BE2C (cell line): Measurements from ENCODE around the gene TBKBP1.

Experiments used
- DNase-seq: peaks from one replicate; pipeline ENCODE4 v3.0.0-alpha.2; 2020
- H3K27me3 ChIP-seq: fragments of 250-450 bp; sonication (Bioruptor Pico); 2 replicates; pipeline ENCODE4 v1.5.1; 2020; ENCODE audit warnings: mild to moderate bottlenecking
- H3K36me3 ChIP-seq: fragments of 250-450 bp; sonication (Bioruptor Pico); 2 replicates; pipeline ENCODE4 v1.5.1; 2020; ENCODE audit warnings: mild to moderate bottlenecking
- H3K4me1 ChIP-seq: fragments of 250-450 bp; sonication (Bioruptor Pico); 2 replicates; pipeline ENCODE4 v1.5.1; 2020
- H3K4me3 ChIP-seq: 2 replicates; pipeline ENCODE4 v1.5.1; 2011; ENCODE audit warnings: low read depth, low read length
- H3K9me3 ChIP-seq: fragments of 250-450 bp; sonication (Bioruptor Pico); 2 replicates; pipeline ENCODE4 v1.5.1; 2020
- CTCF ChIP-seq: IDR thresholded peaks from 2 replicates; pipeline ENCODE4 v1.5.1; 2012; ENCODE audit warnings: mild to moderate bottlenecking, low read depth, low read length

The TBKBP1 gene

GRCh38 chr17:47684535-47685193, 9.3 kb upstream of the TBKBP1 start:
- H3K36me3 ChIP-seq: peaks cover 59% of the 10 kb centered on the region
- H3K27me3 ChIP-seq: no peaks in the 10 kb centered on the region
- no peak for DNase-seq
- TF ChIP-seq CTCF: no peak
- H3K4me1 ChIP-seq: 0 out of 2 replicates have a peak, but pooled peaks cover 2% of the 10 kb centered on the region
- no peaks in the 10 kb centered on the region for H3K9me3 ChIP-seq
- H3K4me3 ChIP-seq: no peak overlapping the region

GRCh38 chr17:47685556-47686275, 8.2 kb upstream of the TBKBP1 start:
- Histone ChIP-seq H3K9me3 (no peaks in the 10 kb centered on the region), H3K4me1 (0 out of 2 replicates have a peak, but pooled peaks cover 2% of the 10 kb centered on the region), H3K4me3 (no peak overlapping the region), H3K27me3 (no peaks in the 10 kb centered on the region), H3K36me3 (peaks cover 49% of the 10 kb centered on the region)
- DNase-seq: no peak
- no peak for TF ChIP-seq CTCF

- no peak for TF ChIP-seq CTCF
- no peak overlapping the region for H3K4me3 ChIP-seq
- H3K27me3 ChIP-seq: no peaks in the 10 kb centered on the region
- DNase-seq: no peak
- no peaks in the 10 kb centered on the region for H3K9me3 ChIP-seq
- H3K4me1 ChIP-seq: 0 out of 2 replicates have a peak, but pooled peaks cover 2% of the 10 kb centered on the region
- H3K36me3 ChIP-seq: peaks cover 43% of the 10 kb centered on the region
These were observed 7.7 kb upstream of the TBKBP1 start for GRCh38 chr17:47686276-47686635.

- Histone ChIP-seq H3K9me3 (no peaks in the 10 kb centered on the region), H3K27me3 (no peaks in the 10 kb centered on the region), H3K4me3 (no peak overlapping the region), H3K36me3 (peaks cover 38% of the 10 kb centered on the region), H3K4me1 (0 out of 2 replicates have a peak, but pooled peaks cover 2% of the 10 kb centered on the region)
- DNase-seq: no peak
- TF ChIP-seq CTCF: no peak
These were observed 7.2 kb upstream of the TBKBP1 start for GRCh38 chr17:47686664-47687327.

- Histone ChIP-seq H3K4me1 (0 out of 2 replicates have a peak, but pooled peaks cover 2% of the 10 kb centered on the region), H3K36me3 (peaks cover 33% of the 10 kb centered on the region), H3K27me3 (no peaks in the 10 kb centered on the region), H3K4me3 (no peak overlapping the region), H3K9me3 (no peaks in the 10 kb centered on the region)
- no peak for DNase-seq
- TF ChIP-seq CTCF: no peak
These were observed 6.7 kb upstream of the TBKBP1 start for GRCh38 chr17:47687328-47687690.
